Inflammatory macrophage (primary cell): Measurements from ENCODE around the gene SRP68.

ENCODE experiments used
- DNase-seq, 2 donors: peaks; one replicate each; pipeline ENCODE4 v3.0.0-alpha.2; 2020 to 2022

Gene SRP68

GRCh38 chr17:75996665-75997590, 75.4 kb downstream of the SRP68 start:
- DNase-seq, result peak; percentile 82 to 88

DNA sequence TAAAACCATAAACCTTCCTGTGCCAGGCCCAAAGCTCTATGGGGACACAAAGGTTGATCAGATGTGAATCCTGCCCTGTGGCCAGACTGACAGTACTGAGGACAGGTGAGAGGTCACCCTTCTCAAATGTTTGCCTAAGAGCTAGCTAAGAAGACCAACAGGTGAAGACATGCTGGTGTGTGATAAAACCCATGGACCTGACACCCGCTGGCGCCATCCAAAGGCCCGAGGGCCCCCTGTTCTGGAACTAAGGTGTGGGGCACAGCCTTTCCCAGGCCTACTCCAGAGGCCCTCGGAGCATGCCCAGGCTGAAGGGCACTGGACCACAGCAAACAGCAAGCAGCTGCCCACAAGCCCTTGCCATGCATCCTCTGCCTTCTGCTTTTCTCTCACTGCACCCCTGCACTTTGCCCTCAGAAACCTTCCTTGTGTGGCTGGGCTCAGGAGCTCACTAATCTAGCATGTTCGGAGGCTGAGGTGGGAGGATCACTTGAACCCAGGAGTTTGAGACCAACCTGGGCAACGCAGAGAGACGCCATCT, 76.9 kb downstream of the SRP68 start:
- DNase-seq, result no peak

DNA sequence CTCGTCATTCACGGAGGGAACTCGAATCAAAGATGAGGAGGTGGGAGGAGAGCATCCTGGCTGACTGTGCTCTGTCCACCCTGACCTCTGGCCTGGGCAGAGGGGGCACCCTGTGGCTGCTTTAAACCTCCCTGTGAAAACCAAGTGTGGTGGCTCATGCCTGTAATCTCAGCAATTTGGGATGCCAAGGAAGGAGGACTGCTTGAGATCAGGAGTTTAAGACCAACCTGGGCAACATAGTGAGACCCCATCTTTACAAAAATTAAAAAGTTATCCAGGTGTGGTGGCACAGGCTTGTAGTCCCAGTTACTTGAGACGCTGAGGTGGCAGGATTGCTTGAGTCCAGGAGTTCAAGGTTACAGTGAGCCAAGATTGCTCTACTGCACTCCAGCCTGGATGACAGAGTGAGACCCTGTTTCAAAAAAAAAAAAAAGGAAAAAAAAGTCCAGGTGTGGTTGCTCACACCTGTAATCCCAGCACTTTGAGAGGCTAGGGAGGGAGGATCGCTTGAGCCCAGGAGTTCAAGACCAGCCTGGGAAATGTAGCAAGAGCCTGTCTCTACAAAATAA, 77.4 kb downstream of the SRP68 start:
- no peak for DNase-seq

- no peak for DNase-seq
These were observed 80.9 kb downstream of the SRP68 start for GRCh38 chr17:75991396-75991795.
